ENCODE results near the gene HS3ST2. TPM values are rescaled to one million over a fixed set of nuclear protein-coding genes. Genes with fewer than 3 reads are reported as not detected.

Gene HS3ST2
- total RNA-seq, 1 experiment from 2014 or later: not detected

DNA sequence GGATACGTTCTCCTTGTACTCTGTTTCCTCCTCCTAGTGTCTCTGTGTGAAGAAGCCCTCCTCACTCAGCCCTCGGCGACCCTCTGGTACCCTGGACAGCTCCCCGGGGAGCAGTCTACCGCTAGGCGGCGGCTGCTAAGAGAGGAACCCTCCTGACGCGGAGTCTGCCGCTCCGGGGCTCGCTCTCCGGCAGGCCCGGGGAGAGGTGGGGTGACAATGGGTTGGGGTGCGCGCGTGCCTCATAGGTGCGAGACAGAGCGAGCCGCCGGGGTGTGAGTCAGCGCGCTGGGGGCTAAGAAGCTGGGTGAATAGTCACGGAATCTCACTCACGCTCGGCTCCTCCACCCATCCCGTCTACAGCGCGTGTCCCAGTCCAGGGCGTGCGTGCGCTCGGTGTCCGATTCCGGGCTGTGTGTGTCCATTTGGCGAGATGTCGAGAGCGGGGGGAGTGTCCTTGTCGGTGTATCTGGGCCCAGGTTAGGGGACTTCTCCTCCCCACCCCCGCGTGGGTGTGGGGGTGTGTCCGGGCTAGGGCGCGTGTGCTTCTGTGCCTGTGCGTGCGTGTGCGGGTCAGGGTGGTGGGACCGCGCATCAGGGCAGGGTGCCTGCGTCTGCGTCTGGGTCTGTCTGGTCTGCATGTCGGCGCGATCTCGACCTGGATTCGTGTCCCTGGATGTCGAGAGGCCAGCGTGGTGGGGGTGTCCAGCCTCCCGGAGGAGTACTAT lies 577 bp upstream of the HS3ST2 start:
- peak in 1 of 2 experiments; percentile 13 for DNase-seq
- Histone ChIP-seq H3K36me3 (ENCODE audit: control insufficient read depth, insufficient read depth, low read length) (no peaks in the 10 kb centered on the region), H3K27me3 (replicated peaks; ENCODE audit: control insufficient read depth, insufficient read depth, low read length) (no peaks in the 10 kb centered on the region), H3K4me3 (ENCODE audit: low read depth, low read length) (no peak overlapping the region), H3K9me3 (no peaks in the 10 kb centered on the region), H3K4me1 (no peaks in the 10 kb centered on the region)
- TF ChIP-seq, protein P1, sequence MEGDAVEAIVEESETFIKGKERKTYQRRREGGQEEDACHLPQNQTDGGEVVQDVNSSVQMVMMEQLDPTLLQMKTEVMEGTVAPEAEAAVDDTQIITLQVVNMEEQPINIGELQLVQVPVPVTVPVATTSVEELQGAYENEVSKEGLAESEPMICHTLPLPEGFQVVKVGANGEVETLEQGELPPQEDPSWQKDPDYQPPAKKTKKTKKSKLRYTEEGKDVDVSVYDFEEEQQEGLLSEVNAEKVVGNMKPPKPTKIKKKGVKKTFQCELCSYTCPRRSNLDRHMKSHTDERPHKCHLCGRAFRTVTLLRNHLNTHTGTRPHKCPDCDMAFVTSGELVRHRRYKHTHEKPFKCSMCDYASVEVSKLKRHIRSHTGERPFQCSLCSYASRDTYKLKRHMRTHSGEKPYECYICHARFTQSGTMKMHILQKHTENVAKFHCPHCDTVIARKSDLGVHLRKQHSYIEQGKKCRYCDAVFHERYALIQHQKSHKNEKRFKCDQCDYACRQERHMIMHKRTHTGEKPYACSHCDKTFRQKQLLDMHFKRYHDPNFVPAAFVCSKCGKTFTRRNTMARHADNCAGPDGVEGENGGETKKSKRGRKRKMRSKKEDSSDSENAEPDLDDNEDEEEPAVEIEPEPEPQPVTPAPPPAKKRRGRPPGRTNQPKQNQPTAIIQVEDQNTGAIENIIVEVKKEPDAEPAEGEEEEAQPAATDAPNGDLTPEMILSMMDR (IDR thresholded peaks at IDR 0.05; ENCODE audit: insufficient read depth in 1 of 2, low read depth in 1 of 2, low read length in 1 of 2, severe bottlenecking in 1 of 2, unreplicated experiment in 1 of 2): no peak
- Mint-ChIP-seq H3K27me3 (ENCODE audit: insufficient read depth, unreplicated experiment) (peaks cover 2% of the 10 kb centered on the region), H3K4me3 (ENCODE audit: unreplicated experiment) (no peak overlapping the region), H3K36me3 (ENCODE audit: insufficient read depth, unreplicated experiment) (no peaks in the 10 kb centered on the region), H3K27ac (ENCODE audit: unreplicated experiment) (no peak overlapping the region), H3K4me1 (ENCODE audit: low read depth, unreplicated experiment) (no peaks in the 10 kb centered on the region), H3K9me3 (ENCODE audit: unreplicated experiment) (no peaks in the 10 kb centered on the region)
- ChIA-PET POLR2A (no interaction called here), CTCF (no interaction called here)
- intact Hi-C loops (cut with micrococcal nuclease; ENCODE audit: unreplicated experiment): no loop called here
- no TSS peak for BruUV-seq (replicated peaks)

DNA sequence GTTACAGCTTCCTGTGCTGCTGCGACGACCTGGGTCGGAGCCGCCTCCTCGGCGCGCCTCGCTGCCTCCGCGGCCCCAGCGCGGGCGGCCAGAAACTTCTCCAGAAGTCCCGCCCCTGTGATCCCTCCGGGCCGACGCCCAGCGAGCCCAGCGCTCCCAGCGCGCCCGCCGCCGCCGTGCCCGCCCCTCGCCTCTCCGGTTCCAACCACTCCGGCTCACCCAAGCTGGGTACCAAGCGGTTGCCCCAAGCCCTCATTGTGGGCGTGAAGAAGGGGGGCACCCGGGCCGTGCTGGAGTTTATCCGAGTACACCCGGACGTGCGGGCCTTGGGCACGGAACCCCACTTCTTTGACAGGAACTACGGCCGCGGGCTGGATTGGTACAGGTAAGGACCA lies 746 bp downstream of the HS3ST2 start:
- Histone ChIP-seq H3K4me3 (ENCODE audit: low read depth, low read length) (no peak overlapping the region), H3K27me3 (replicated peaks; ENCODE audit: control insufficient read depth, insufficient read depth, low read length) (no peaks in the 10 kb centered on the region), H3K36me3 (ENCODE audit: control insufficient read depth, insufficient read depth, low read length) (no peaks in the 10 kb centered on the region), H3K4me1 (no peaks in the 10 kb centered on the region), H3K9me3 (no peaks in the 10 kb centered on the region)
- H3K36me3 Mint-ChIP-seq (ENCODE audit: insufficient read depth, unreplicated experiment): no peaks in the 10 kb centered on the region
- no peak overlapping the region for H3K4me3 Mint-ChIP-seq (ENCODE audit: unreplicated experiment)
- intact Hi-C loops (cut with micrococcal nuclease; ENCODE audit: unreplicated experiment): no loop called here
- H3K27ac Mint-ChIP-seq (ENCODE audit: unreplicated experiment): no peak overlapping the region
- no peaks in the 10 kb centered on the region for H3K4me1 Mint-ChIP-seq (ENCODE audit: low read depth, unreplicated experiment)
- ChIA-PET CTCF (no interaction called here), POLR2A (no interaction called here)
- BruUV-seq (replicated peaks): no TSS peak
- no peak for DNase-seq
- no peaks in the 10 kb centered on the region for H3K9me3 Mint-ChIP-seq (ENCODE audit: unreplicated experiment)
- TF ChIP-seq, protein P1 (IDR thresholded peaks at IDR 0.05; ENCODE audit: insufficient read depth in 1 of 2, low read depth in 1 of 2, low read length in 1 of 2, severe bottlenecking in 1 of 2, unreplicated experiment in 1 of 2): no peak
- peaks cover 7% of the 10 kb centered on the region for H3K27me3 Mint-ChIP-seq (ENCODE audit: insufficient read depth, unreplicated experiment)

DNA sequence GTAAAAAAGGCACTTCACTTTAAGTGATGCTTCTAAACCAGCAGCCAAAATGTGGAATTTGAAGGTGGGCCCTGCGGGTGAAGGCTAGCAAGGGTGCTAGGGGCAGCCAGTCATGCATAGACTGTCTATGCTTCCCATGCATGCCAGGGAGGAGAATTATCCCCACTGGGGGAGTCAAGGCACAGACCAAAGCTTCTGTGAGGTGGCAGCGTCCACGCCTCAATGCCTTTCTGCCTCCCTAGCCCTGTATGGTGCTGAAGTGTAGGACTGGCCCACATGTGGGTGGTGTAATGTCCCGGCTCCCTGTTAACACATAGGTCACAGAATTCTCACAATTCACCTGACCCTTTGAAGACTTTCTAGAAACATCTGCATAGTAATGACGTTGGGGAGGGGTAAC lies 1.9 kb downstream of the HS3ST2 start:
- Mint-ChIP-seq H3K4me1 (ENCODE audit: low read depth, unreplicated experiment) (no peaks in the 10 kb centered on the region), H3K27me3 (ENCODE audit: insufficient read depth, unreplicated experiment) (peaks cover 10% of the 10 kb centered on the region), H3K27ac (ENCODE audit: unreplicated experiment) (no peak overlapping the region), H3K9me3 (ENCODE audit: unreplicated experiment) (no peaks in the 10 kb centered on the region), H3K4me3 (ENCODE audit: unreplicated experiment) (no peak overlapping the region), H3K36me3 (ENCODE audit: insufficient read depth, unreplicated experiment) (no peaks in the 10 kb centered on the region)
- TF ChIP-seq, protein P1 (IDR thresholded peaks at IDR 0.05; ENCODE audit: insufficient read depth in 1 of 2, low read depth in 1 of 2, low read length in 1 of 2, severe bottlenecking in 1 of 2, unreplicated experiment in 1 of 2): no peak
- intact Hi-C loops (cut with micrococcal nuclease; ENCODE audit: unreplicated experiment): no loop called here
- no peak for DNase-seq
- Histone ChIP-seq H3K27me3 (replicated peaks; ENCODE audit: control insufficient read depth, insufficient read depth, low read length) (no peaks in the 10 kb centered on the region), H3K4me3 (ENCODE audit: low read depth, low read length) (no peak overlapping the region), H3K9me3 (no peaks in the 10 kb centered on the region), H3K4me1 (no peaks in the 10 kb centered on the region), H3K36me3 (ENCODE audit: control insufficient read depth, insufficient read depth, low read length) (no peaks in the 10 kb centered on the region)
- ChIA-PET POLR2A (no interaction called here), CTCF (no interaction called here)
- no TSS peak for BruUV-seq (replicated peaks)

Measured in Caco-2 (cell line).